ENCODE results near the gene CHST7. TPM values are rescaled to one million over a fixed set of nuclear protein-coding genes. Genes with fewer than 3 reads are reported as not detected.

CHST7 gene
- total RNA-seq, 1 donor from 2014 or later = 64.6 TPM

- intact Hi-C loops (cut with DNase I) = no loop called here
- TF ChIP-seq CTCF (IDR thresholded peaks at IDR 0.05) = no peak
- H3K4me1 ChIP-seq = peaks cover 0 to 3% of the 10 kb centered on the region in 2 donors
- no peaks in the 10 kb centered on the region for H3K27me3 ChIP-seq
- no peak overlapping the region for H3K27ac ChIP-seq
- no peaks in the 10 kb centered on the region for H3K36me3 ChIP-seq
- H3K4me3 ChIP-seq = no peak overlapping the region
- no peak for DNase-seq (ENCODE audit: low spot score in 2 of 2)
- peaks cover 0 to 2% of the 10 kb centered on the region in 2 donors for H3K9me3 ChIP-seq
Measured at GRCh38 chrX:46624090-46624786, 50.7 kb downstream of the CHST7 start.

GRCh38 chrX:46626566-46626965 is 53.0 kb downstream of the CHST7 start:
- no peak for TF ChIP-seq CTCF (IDR thresholded peaks at IDR 0.05)
- no peaks in the 10 kb centered on the region for H3K36me3 ChIP-seq
- H3K9me3 ChIP-seq = no peaks in the 10 kb centered on the region
- intact Hi-C loops (cut with DNase I) = no loop called here
- DNase-seq (ENCODE audit: low spot score in 2 of 2) = no peak
- no peaks in the 10 kb centered on the region for H3K27me3 ChIP-seq
- H3K4me1 ChIP-seq = peaks cover 0 to 3% of the 10 kb centered on the region in 2 donors
- no peak overlapping the region for H3K4me3 ChIP-seq
- H3K27ac ChIP-seq = no peak overlapping the region

- Histone ChIP-seq H3K9me3 (no peaks in the 10 kb centered on the region), H3K27ac (no peak overlapping the region), H3K4me3 (no peak overlapping the region), H3K4me1 (peaks cover 0 to 3% of the 10 kb centered on the region in 2 donors), H3K27me3 (no peaks in the 10 kb centered on the region), H3K36me3 (no peaks in the 10 kb centered on the region)
- no peak for DNase-seq (ENCODE audit: low spot score in 2 of 2)
- TF ChIP-seq CTCF (IDR thresholded peaks at IDR 0.05) = no peak
- intact Hi-C loops (cut with DNase I) = no loop called here
Measured at GRCh38 chrX:46627062-46627461, 53.5 kb downstream of the CHST7 start.

- Histone ChIP-seq H3K27ac (no peak overlapping the region), H3K36me3 (no peaks in the 10 kb centered on the region), H3K4me1 (peaks cover 0 to 3% of the 10 kb centered on the region in 2 donors), H3K9me3 (no peaks in the 10 kb centered on the region), H3K4me3 (no peak overlapping the region), H3K27me3 (no peaks in the 10 kb centered on the region)
- TF ChIP-seq CTCF (IDR thresholded peaks at IDR 0.05) = no peak
- intact Hi-C loops (cut with DNase I) = no loop called here
- DNase-seq (ENCODE audit: low spot score in 2 of 2) = no peak
Measured at GRCh38 chrX:46627711-46628419, 54.3 kb downstream of the CHST7 start.

GRCh38 chrX:46628460-46629371 is 55.2 kb downstream of the CHST7 start:
- Histone ChIP-seq H3K27ac (no peak overlapping the region), H3K4me1 (no peaks in the 10 kb centered on the region), H3K4me3 (no peak overlapping the region), H3K27me3 (no peaks in the 10 kb centered on the region), H3K9me3 (no peaks in the 10 kb centered on the region), H3K36me3 (no peaks in the 10 kb centered on the region)
- peak in 1 of 2 donors; percentile 14 for DNase-seq (ENCODE audit: low spot score in 2 of 2)
- TF ChIP-seq CTCF (IDR thresholded peaks at IDR 0.05) = no peak
- intact Hi-C loops (cut with DNase I) = no loop called here

Data from ascending aorta (tissue), 2 donors.